ENCODE results near the gene CMBL. TPM values are rescaled to one million over a fixed set of nuclear protein-coding genes. Genes with fewer than 3 reads are reported as not detected.

Gene CMBL
- total and polyA plus RNA-seq, 5 experiments from 2014 or later, result 0.35 to 0.69 (median 0.51) TPM

GRCh38 chr5:10330511-10331230 is 23.0 kb upstream of the CMBL start:
- H3K36me3 Mint-ChIP-seq, result peaks cover 0 to 3% (median 0%) of the 10 kb centered on the region in 3 donors
- DNase-seq (no peak), ATAC-seq (no peak)
- peaks cover 20 to 50% (median 36%) of the 10 kb centered on the region in 5 donors for H3K27me3 Mint-ChIP-seq
- no peaks in the 10 kb centered on the region for H3K9me3 Mint-ChIP-seq
- H3K27ac Mint-ChIP-seq, result peak overlapping the region in 1 of 10 donors; percentile 6
- peaks cover 5 to 10% (median 8%) of the 10 kb centered on the region in 4 donors for H3K4me1 Mint-ChIP-seq
- no peak overlapping the region for H3K4me3 Mint-ChIP-seq
- POLR2A ChIA-PET, result no interaction called here

GRCh38 chr5:10329820-10330481 is 22.2 kb upstream of the CMBL start:
- ATAC-seq, result no peak
- H3K27me3 Mint-ChIP-seq, result peaks cover 19 to 43% (median 36%) of the 10 kb centered on the region in 5 donors
- no peak for DNase-seq
- no peaks in the 10 kb centered on the region for H3K9me3 Mint-ChIP-seq
- H3K36me3 Mint-ChIP-seq, result peaks cover 0 to 3% (median 0%) of the 10 kb centered on the region in 3 donors
- H3K27ac Mint-ChIP-seq, result no peak overlapping the region
- H3K4me1 Mint-ChIP-seq, result peaks cover 5 to 10% (median 8%) of the 10 kb centered on the region in 4 donors
- H3K4me3 Mint-ChIP-seq, result no peak overlapping the region
- POLR2A ChIA-PET, result interaction anchor here (1.0 kb wide), 1 partner anchor 23 kb away, joined by 3 read pairs; the partner anchor contains the start of gene MARCHF6

GRCh38 chr5:10329446-10329819 is 21.7 kb upstream of the CMBL start:
- no peak overlapping the region for H3K27ac Mint-ChIP-seq

GRCh38 chr5:10328323-10328722 is 20.6 kb upstream of the CMBL start:
- H3K4me1 Mint-ChIP-seq, result peaks cover 3 to 6% (median 5%) of the 10 kb centered on the region in 4 donors
- no peak overlapping the region for H3K4me3 Mint-ChIP-seq
- POLR2A ChIA-PET, result no interaction called here
- H3K27me3 Mint-ChIP-seq, result peaks cover 11 to 28% (median 26%) of the 10 kb centered on the region in 5 donors
- no peak for ATAC-seq
- H3K36me3 Mint-ChIP-seq, result no peaks in the 10 kb centered on the region
- H3K9me3 Mint-ChIP-seq, result no peaks in the 10 kb centered on the region
- no peak overlapping the region for H3K27ac Mint-ChIP-seq
- DNase-seq, result no peak

More at GRCh38 chr5:10329446-10329819, 21.7 kb upstream of the CMBL start:
- H3K9me3 Mint-ChIP-seq, result no peaks in the 10 kb centered on the region
- no peak for DNase-seq
- no peak overlapping the region for H3K4me3 Mint-ChIP-seq
- H3K27me3 Mint-ChIP-seq, result peaks cover 13 to 38% (median 30%) of the 10 kb centered on the region in 5 donors
- H3K36me3 Mint-ChIP-seq, result no peaks in the 10 kb centered on the region
- POLR2A ChIA-PET, result interaction anchor here (1.0 kb wide), 1 partner anchor 24 kb away, joined by 3 read pairs; the partner anchor contains the start of gene MARCHF6
- peaks cover 5 to 10% (median 7%) of the 10 kb centered on the region in 4 donors for H3K4me1 Mint-ChIP-seq
- ATAC-seq, result no peak

GRCh38 chr5:10324518-10325370 is 17.0 kb upstream of the CMBL start:
- no peaks in the 10 kb centered on the region for H3K9me3 Mint-ChIP-seq
- H3K4me3 Mint-ChIP-seq, result no peak overlapping the region
- POLR2A ChIA-PET, result no interaction called here
- H3K36me3 Mint-ChIP-seq, result no peaks in the 10 kb centered on the region
- ATAC-seq, result no peak
- H3K27me3 Mint-ChIP-seq, result peaks cover 0 to 2% (median 0%) of the 10 kb centered on the region in 5 donors
- no peak overlapping the region for H3K27ac Mint-ChIP-seq
- H3K4me1 Mint-ChIP-seq, result no peaks in the 10 kb centered on the region
- DNase-seq, result no peak

GRCh38 chr5:10323588-10324488 is 16.1 kb upstream of the CMBL start:
- no peaks in the 10 kb centered on the region for H3K36me3 Mint-ChIP-seq
- no peak for ATAC-seq
- no peaks in the 10 kb centered on the region for H3K9me3 Mint-ChIP-seq
- no peak overlapping the region for H3K27ac Mint-ChIP-seq
- POLR2A ChIA-PET, result no interaction called here
- peaks cover 0 to 1% (median 0%) of the 10 kb centered on the region in 5 donors for H3K27me3 Mint-ChIP-seq
- DNase-seq, result no peak
- no peak overlapping the region for H3K4me3 Mint-ChIP-seq
- no peaks in the 10 kb centered on the region for H3K4me1 Mint-ChIP-seq

- Mint-ChIP-seq H3K9me3 (no peaks in the 10 kb centered on the region), H3K27me3 (peaks cover 0 to 1% (median 0%) of the 10 kb centered on the region in 5 donors), H3K4me3 (no peak overlapping the region), H3K36me3 (no peaks in the 10 kb centered on the region), H3K4me1 (no peaks in the 10 kb centered on the region), H3K27ac (no peak overlapping the region)
- no peak for DNase-seq
- POLR2A ChIA-PET, result no interaction called here
- no peak for ATAC-seq
Observed at GRCh38 chr5:10321882-10322281, 14.2 kb upstream of the CMBL start.

- POLR2A ChIA-PET, result no interaction called here
- Mint-ChIP-seq H3K4me1 (no peaks in the 10 kb centered on the region), H3K36me3 (no peaks in the 10 kb centered on the region), H3K27ac (no peak overlapping the region), H3K9me3 (no peaks in the 10 kb centered on the region), H3K27me3 (peaks cover 0 to 1% (median 0%) of the 10 kb centered on the region in 5 donors), H3K4me3 (no peak overlapping the region)
- DNase-seq (no peak), ATAC-seq (no peak)
Observed at GRCh38 chr5:10320793-10321192, 13.1 kb upstream of the CMBL start.

GRCh38 chr5:10319202-10319851 is 11.6 kb upstream of the CMBL start:
- POLR2A ChIA-PET, result no interaction called here

GRCh38 chr5:10317825-10318682 is 10.4 kb upstream of the CMBL start:
- POLR2A ChIA-PET, result no interaction called here
- Mint-ChIP-seq H3K27ac (no peak overlapping the region), H3K4me3 (no peak overlapping the region), H3K4me1 (no peaks in the 10 kb centered on the region), H3K9me3 (no peaks in the 10 kb centered on the region), H3K36me3 (no peaks in the 10 kb centered on the region), H3K27me3 (peaks cover 0 to 1% (median 0%) of the 10 kb centered on the region in 5 donors)
- no peak for ATAC-seq
- no peak for DNase-seq

More at GRCh38 chr5:10319202-10319851, 11.6 kb upstream of the CMBL start:
- no peak for ATAC-seq
- no peak for DNase-seq
- H3K9me3 Mint-ChIP-seq, result no peaks in the 10 kb centered on the region
- no peaks in the 10 kb centered on the region for H3K4me1 Mint-ChIP-seq
- peaks cover 0 to 1% (median 0%) of the 10 kb centered on the region in 5 donors for H3K27me3 Mint-ChIP-seq
- H3K27ac Mint-ChIP-seq, result no peak overlapping the region
- H3K4me3 Mint-ChIP-seq, result no peak overlapping the region
- H3K36me3 Mint-ChIP-seq, result no peaks in the 10 kb centered on the region

All from naive thymus-derived CD8-positive, alpha-beta T cell (primary cell).